SJSA1 (cell line): ENCODE measurements around the gene ANO1. TPM values are rescaled to one million over a fixed set of nuclear protein-coding genes. Genes with fewer than 3 reads are reported as not detected.

Experiments used
- DNase-seq, 2 experiments: peaks; one replicate each; pipeline ENCODE4 v3.0.0-alpha.2; 2015 to 2020; ENCODE audit warnings: low spot score in 2 of 2, low read depth in 1 of 2
- H3K27ac ChIP-seq: fragments of 250-450 bp; sonication (Bioruptor Pico); 2 replicates; pipeline ENCODE4 v1.5.1; 2020; ENCODE audit warnings: mild to moderate bottlenecking, moderate library complexity
- H3K27me3 ChIP-seq: fragments of 250-450 bp; sonication (Bioruptor Pico); replicated peaks from 2 replicates; pipeline ENCODE4 v1.5.1; 2020; ENCODE audit warnings: mild to moderate bottlenecking, moderate library complexity
- H3K36me3 ChIP-seq: fragments of 250-450 bp; sonication (Bioruptor Pico); 2 replicates; pipeline ENCODE4 v1.5.1; 2020; ENCODE audit warnings: mild to moderate bottlenecking
- H3K4me1 ChIP-seq: fragments of 250-450 bp; sonication (Bioruptor Pico); replicated peaks from 2 replicates; pipeline ENCODE4 v1.6.1; 2021; ENCODE audit warnings: mild to moderate bottlenecking
- H3K4me3 ChIP-seq: fragments of 250-450 bp; sonication (Bioruptor Pico); 2 replicates; pipeline ENCODE4 v1.5.1; 2020; ENCODE audit warnings: mild to moderate bottlenecking
- H3K9me3 ChIP-seq: fragments of 250-450 bp; sonication (Bioruptor Pico); replicated peaks from 2 replicates; pipeline ENCODE4 v1.5.1; 2020; ENCODE audit warnings: mild to moderate bottlenecking
- total RNA-seq: library from RNA; depleted of rRNA; stranded (reverse); fragments of >200 nt; shearing (Covaris generic); gene quantifications from 2 replicates; pipeline ENCODE4 v1.2.3, GENCODE V29; 2014

ANO1 gene
- total RNA-seq, 1 experiment from 2014 or later = 1.4 TPM

DNA sequence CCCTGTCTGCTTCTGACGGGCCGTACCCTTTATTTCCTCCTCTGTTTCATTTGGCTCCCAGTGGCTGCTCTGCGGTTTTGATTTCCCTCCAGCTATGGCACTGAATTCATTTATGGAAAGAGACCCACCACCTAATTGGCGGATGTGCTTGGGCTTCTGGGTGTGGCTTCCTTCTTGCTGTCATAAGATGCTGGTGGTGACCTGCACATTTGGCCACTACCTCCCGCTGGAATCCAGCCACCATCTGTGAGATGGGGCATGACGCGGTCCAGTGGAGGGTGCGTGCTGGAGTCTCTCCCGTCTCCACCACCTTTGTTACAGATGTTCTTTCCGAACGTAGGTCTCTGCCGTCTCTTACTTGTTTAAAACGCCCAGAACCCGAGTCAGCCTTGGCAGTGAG lies 77.3 kb downstream of the ANO1 start:
- Histone ChIP-seq H3K27ac (no peak overlapping the region), H3K36me3 (no peaks in the 10 kb centered on the region), H3K9me3 (no peaks in the 10 kb centered on the region; the same call in 1 of the 2 replicates), H3K4me3 (no peak overlapping the region), H3K4me1 (peaks cover 13% of the 10 kb centered on the region), H3K27me3 (peaks cover 53% of the 10 kb centered on the region)
- DNase-seq = no peak

DNA sequence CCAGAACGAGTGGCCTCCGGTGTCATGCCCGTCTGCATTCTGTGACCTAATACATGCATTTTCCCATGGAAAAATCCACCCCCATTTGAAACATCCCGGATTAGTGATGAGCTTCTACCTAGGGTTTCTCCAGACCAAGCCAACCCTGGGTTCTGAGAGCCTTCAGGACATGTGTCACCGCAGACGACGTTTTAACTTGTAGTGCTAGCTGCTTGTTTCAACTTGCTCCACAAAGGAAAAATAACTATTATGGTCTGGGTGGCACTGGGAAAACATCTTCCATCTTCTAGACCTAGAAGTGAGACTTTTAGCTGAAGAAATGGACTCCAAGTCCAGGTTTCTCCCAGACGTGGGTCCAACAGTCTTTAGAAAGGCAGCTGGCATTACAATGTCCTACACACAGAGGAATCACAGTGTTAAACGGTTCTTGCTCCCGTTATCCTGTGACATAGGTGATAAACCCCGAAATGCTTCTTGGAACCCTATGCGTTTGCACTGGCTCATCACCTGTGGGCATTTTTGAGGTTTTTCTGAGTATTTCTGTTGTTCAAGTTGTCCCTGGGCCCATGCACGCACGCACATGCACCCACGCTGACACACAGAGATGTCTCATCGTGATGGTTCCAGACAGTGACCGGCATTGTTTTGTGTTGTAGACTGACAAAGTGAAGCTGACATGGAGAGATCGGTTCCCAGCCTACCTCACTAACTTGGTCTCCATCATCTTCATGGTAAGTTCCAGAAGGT lies 78.3 kb downstream of the ANO1 start:
- Histone ChIP-seq H3K36me3 (no peaks in the 10 kb centered on the region), H3K27ac (no peak overlapping the region), H3K4me3 (no peak overlapping the region), H3K27me3 (peaks cover 50% of the 10 kb centered on the region), H3K4me1 (peaks cover 15% of the 10 kb centered on the region), H3K9me3 (no peaks in the 10 kb centered on the region; the same call in 1 of the 2 replicates)
- no peak for DNase-seq

DNA sequence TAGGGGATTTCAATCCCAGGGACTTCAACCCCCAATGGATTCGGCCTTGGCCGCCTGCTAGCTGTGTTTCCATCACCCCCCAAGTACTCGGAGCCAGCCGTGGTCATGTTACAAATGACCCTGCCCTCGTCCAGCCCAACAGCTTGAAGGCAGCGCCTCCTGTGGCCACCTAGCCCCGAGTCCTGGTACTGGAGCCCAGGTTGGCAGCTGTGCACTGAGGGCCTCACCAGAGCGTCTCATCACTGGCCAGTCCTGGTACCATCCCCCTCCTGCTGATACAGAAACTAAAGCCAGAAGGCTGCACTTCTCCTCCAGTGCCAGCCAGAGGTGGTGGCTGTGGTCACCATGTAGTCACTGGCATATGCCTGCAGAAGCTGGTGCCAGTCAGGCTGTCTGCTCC lies 80.1 kb downstream of the ANO1 start:
- Histone ChIP-seq H3K27ac (no peak overlapping the region), H3K4me3 (no peak overlapping the region), H3K4me1 (peaks cover 15% of the 10 kb centered on the region), H3K9me3 (no peaks in the 10 kb centered on the region; the same call in 1 of the 2 replicates), H3K27me3 (peaks cover 43% of the 10 kb centered on the region), H3K36me3 (no peaks in the 10 kb centered on the region)
- no peak for DNase-seq

DNA sequence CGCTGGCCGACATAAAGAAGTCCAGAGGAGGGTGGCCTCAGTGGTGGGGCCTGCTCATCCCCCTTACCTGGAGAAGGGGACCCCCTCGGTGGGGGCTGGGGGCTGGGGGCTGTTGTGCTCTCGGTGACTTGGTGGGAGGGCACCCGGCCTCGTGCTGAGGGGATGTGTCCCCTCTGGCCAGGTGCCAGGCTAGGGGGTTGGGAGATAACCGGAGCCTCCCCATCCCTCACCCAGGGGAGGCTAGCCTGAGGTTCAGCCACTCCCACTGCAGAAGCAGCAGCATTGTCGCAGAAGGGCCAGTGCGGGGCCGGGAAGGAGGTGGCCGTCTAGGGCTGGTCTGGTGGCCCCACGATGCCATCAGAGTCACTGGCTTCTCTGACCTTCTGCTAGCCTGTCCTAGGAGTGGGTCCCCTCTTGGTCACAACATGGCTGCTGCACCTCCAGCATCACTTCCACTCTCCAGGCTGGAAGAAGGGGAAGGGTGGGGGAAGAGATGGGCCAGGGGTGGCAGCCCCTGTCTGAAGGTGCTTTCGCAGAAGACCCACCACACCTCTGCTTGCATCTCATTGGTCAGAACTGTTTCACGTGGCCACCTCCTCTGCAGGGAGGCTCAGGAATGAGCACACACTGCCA lies 80.8 kb downstream of the ANO1 start:
- Histone ChIP-seq H3K27me3 (peaks cover 42% of the 10 kb centered on the region), H3K27ac (no peak overlapping the region), H3K4me3 (no peak overlapping the region), H3K9me3 (no peaks in the 10 kb centered on the region; the same call in 1 of the 2 replicates), H3K4me1 (peaks cover 15% of the 10 kb centered on the region), H3K36me3 (no peaks in the 10 kb centered on the region)
- no peak for DNase-seq

DNA sequence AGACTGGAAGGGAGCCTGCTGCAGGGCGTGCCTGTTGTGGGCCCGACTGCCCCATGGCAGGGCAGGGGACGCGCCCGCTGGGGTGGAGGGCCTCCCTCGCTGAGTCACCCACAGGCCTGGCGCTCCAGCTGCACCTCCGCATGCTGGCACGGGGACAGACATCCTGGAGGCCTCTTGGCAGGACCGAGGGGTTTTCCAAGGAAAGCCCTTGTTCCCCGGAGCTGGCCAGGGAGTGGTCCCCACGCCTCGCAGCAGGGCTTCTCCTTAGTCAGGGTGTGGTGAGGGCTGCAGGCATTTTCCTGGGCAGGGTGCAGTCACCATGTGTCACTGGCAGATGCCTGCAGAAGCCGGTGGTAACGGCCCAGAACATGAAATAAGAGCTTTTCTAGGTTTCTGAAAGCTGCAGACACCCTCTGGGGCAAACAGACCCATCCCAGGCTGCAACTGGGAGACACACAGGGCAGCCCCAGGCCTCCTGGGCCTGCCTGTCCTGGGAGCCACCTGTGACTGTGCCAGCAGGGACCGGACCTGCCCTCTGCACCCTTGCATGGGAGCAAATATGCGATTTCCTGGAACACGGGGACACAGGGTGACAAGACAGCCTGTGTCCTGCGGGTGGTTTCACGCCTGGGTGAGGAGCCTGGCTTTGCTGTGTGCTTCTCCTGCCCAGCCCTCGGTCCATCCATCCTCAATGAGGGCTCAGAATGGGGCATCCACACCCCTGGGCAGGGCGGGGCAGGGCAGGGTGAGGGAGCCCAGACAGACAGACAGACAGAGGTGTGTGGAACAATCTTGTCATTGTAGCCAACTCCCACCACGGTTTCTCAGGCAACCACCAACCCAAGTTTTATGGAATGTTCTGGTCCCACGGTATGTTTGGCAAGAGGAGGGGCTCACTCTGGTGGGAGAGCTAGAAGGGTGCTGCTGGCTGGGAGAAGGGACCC lies 81.8 kb downstream of the ANO1 start:
- Histone ChIP-seq H3K27ac (no peak overlapping the region), H3K27me3 (peaks cover 46% of the 10 kb centered on the region), H3K9me3 (no peaks in the 10 kb centered on the region; the same call in 1 of the 2 replicates), H3K36me3 (no peaks in the 10 kb centered on the region), H3K4me1 (peaks cover 15% of the 10 kb centered on the region), H3K4me3 (no peak overlapping the region)
- DNase-seq = peak; percentile 69 to 91

DNA sequence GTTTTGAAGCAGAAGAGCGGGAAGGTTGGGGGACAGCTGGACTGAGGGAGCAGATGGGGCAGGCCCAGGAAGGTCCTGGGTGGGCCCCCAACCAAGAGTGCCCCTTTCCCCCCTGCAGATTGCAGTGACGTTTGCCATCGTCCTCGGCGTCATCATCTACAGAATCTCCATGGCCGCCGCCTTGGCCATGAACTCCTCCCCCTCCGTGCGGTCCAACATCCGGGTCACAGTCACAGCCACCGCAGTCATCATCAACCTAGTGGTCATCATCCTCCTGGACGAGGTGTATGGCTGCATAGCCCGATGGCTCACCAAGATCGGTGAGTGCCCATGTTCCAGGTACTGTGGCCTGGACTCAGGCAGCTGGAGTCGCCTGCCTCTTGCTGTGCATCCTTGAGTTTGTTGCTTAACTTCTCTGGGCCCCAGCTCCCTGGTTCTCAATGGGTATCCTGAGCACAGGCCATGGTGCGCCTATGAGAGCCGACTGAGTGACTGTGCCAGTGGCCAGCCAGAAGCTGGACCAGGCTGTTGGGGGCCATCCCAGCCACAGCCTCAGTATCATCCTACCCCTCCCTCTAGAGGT lies 83.0 kb downstream of the ANO1 start:
- no peaks in the 10 kb centered on the region; the same call in 1 of the 2 replicates for H3K9me3 ChIP-seq
- peaks cover 46% of the 10 kb centered on the region for H3K27me3 ChIP-seq
- no peak overlapping the region for H3K27ac ChIP-seq
- no peaks in the 10 kb centered on the region for H3K36me3 ChIP-seq
- no peak overlapping the region for H3K4me3 ChIP-seq
- no peak for DNase-seq
- H3K4me1 ChIP-seq = peaks cover 15% of the 10 kb centered on the region

DNA sequence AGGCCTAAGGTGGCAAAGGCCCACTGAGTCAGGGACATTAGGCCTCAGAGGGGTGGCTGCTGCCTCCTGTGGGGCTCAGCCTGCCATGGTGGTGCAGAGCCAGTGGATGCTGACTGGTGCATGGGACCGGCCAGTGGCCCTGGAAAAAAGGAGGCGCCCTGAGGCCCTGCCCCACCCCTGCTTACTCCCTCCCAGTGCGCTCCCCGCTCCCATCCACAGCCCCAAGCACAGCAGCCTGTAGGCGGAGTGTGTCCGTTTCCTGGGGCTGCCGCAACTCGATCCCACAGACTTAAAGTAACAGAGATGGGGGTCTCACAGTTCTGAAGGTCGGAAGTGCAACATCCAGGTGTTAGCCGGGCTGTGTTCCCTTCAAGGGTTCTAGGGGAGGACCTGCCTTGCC lies 86.6 kb downstream of the ANO1 start:
- Histone ChIP-seq H3K27me3 (peaks cover 70% of the 10 kb centered on the region), H3K4me3 (no peak overlapping the region), H3K9me3 (no peaks in the 10 kb centered on the region)

DNA sequence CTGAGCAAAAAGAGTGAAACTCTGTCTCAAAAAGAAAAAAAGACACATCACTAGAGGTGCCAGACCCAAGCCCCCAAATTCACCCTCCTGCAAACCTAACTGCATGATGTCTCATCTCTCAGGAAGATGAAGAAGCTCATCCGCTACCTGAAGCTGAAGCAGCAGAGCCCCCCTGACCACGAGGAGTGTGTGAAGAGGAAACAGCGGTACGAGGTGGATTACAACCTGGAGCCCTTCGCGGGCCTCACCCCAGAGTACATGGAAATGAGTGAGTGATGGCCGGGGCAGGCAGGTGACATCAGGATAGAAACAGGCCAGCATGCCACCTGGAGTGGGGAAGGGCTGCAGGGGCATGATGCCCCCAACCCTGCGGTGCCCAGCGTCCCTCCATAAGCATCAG lies 89.0 kb downstream of the ANO1 start:
- H3K27me3 ChIP-seq = peaks cover 85% of the 10 kb centered on the region
- no peaks in the 10 kb centered on the region for H3K36me3 ChIP-seq
- no peak overlapping the region for H3K27ac ChIP-seq
- no peaks in the 10 kb centered on the region for H3K4me1 ChIP-seq
- H3K4me3 ChIP-seq = no peak overlapping the region
- no peaks in the 10 kb centered on the region for H3K9me3 ChIP-seq
- no peak for DNase-seq

More for the DNA sequence above, 86.6 kb downstream of the ANO1 start:
- DNase-seq = no peak
- no peaks in the 10 kb centered on the region for H3K36me3 ChIP-seq
- no peak overlapping the region for H3K27ac ChIP-seq
- H3K4me1 ChIP-seq = peaks cover 9% of the 10 kb centered on the region

DNA sequence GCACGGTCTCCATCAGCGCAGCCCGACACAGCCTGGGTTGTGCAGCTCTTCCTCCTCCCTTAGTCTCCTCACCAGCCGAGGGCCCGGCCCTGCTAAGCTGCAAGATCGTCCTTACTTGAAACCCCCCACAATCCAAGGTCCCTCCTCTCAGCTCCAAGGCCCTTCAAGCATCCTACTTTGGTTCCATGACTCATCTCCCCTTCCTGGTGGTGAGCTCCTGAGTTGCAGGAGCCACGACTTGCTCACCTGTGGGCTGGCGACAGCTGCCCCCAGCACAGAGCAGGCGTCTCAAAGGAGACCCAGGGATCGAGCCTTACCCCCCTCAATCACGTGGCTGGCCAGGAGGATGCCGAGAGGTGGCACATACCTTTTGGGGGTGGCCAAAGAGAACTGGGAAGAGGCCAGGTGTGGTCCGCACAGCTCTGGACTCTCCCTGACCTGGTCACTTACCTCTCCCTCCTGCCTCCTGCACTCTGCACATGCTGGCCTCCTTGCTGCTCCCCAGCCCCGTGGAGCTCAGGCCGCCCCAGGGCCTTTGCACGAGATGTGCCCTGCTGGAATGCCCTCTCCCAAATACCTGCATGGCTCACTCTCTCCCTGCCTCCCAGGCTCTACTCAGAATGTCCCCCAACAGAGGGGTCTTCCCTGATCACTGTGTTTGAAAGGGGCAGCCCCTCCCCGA lies 89.7 kb downstream of the ANO1 start:
- no peak overlapping the region for H3K4me3 ChIP-seq
- no peaks in the 10 kb centered on the region for H3K4me1 ChIP-seq
- no peaks in the 10 kb centered on the region for H3K9me3 ChIP-seq
- no peak for DNase-seq
- H3K36me3 ChIP-seq = no peaks in the 10 kb centered on the region
- H3K27me3 ChIP-seq = peaks cover 87% of the 10 kb centered on the region
- H3K27ac ChIP-seq = no peak overlapping the region

DNA sequence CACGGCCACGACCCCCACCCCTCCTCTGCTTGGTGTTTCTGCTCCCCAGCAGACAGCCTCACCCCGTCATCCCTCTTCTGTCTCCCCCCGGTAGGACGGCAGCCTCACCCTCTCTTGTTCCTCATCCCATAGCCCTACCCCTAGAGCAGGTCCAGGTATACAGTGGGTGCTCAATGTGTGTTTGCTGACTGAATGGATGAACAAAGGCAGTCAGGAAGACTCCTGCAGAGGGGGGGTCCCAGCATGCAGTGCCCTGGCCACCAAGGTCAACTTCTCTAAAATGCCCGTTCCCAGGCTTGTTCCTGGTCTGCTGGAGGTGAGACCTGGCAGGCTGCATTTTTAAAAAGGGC lies 90.3 kb downstream of the ANO1 start:
- no peak overlapping the region for H3K4me3 ChIP-seq
- H3K27ac ChIP-seq = no peak overlapping the region
- H3K9me3 ChIP-seq = no peaks in the 10 kb centered on the region
- H3K4me1 ChIP-seq = no peaks in the 10 kb centered on the region
- H3K27me3 ChIP-seq = peaks cover 81% of the 10 kb centered on the region
- no peak for DNase-seq
- no peaks in the 10 kb centered on the region for H3K36me3 ChIP-seq

DNA sequence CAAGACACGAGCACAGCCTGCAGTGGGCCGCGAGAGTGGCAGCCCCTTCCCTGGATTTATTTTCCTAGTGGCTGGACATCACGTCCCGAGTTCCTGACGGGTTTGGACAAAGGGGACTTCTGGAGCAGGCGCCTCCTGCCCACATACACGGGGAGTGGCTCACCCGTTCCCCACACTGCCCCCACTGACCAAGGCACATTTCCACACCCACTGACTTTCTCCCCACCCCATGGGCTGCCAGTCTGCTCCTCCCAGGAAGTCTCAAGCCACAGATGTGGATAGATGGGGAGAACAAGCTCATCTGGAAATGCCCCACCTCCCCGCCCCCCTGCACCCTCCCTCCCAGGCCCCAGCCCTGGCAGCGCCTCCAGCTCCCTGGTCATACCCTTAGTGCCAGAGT lies 91.0 kb downstream of the ANO1 start:
- DNase-seq = no peak
- H3K27me3 ChIP-seq = peaks cover 75% of the 10 kb centered on the region
- H3K36me3 ChIP-seq = no peaks in the 10 kb centered on the region
- no peak overlapping the region for H3K27ac ChIP-seq
- no peaks in the 10 kb centered on the region for H3K4me1 ChIP-seq
- H3K4me3 ChIP-seq = no peak overlapping the region
- no peaks in the 10 kb centered on the region for H3K9me3 ChIP-seq

DNA sequence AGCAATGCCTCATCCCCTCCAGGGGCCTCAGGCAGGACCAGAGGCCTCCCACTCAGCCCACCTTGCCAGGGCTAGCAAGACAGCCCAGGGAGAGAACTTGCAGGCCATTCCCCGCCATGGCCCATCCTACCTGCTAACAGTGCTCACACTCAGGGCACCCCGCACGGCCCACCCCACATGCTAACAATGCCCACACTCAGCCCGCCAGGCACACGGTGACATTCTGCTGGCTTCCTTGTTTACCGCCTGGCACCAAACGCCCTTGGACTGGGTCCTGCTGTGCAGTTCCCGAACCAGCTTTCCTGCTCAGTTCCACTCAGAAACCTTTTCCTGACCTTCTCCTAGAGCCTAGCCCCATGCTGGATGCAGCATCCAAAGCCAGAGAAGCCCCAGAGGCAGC lies 91.5 kb downstream of the ANO1 start:
- peaks cover 70% of the 10 kb centered on the region for H3K27me3 ChIP-seq
- H3K4me1 ChIP-seq = no peaks in the 10 kb centered on the region
- DNase-seq = no peak
- H3K9me3 ChIP-seq = no peaks in the 10 kb centered on the region
- no peaks in the 10 kb centered on the region for H3K36me3 ChIP-seq
- no peak overlapping the region for H3K27ac ChIP-seq
- H3K4me3 ChIP-seq = no peak overlapping the region

DNA sequence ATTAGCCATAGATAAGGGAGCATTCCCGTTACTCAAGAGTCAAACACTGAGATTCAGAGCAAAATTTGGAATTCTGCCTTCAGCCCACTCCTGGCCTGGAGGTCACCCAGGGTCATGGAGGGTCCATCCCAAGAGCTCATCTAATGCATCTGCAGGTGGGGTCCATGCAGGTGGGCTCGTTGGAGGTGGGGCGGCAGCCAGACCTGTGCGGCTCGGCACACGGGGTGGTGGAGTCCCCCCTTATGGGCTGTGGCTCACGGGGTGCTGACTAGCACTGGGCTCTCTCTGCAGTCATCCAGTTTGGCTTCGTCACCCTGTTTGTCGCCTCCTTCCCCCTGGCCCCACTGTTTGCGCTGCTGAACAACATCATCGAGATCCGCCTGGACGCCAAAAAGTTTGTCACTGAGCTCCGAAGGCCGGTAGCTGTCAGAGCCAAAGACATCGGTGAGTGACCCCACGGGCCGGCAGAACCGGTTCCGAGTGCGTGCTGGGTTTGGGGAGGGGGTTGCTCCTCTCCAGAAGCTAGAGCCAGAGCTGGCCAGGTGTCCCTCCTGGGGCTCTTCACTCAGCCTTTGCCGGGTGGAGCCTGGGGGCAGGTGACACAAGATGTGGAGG lies 92.6 kb downstream of the ANO1 start:
- Histone ChIP-seq H3K9me3 (no peaks in the 10 kb centered on the region), H3K36me3 (no peaks in the 10 kb centered on the region), H3K4me3 (no peak overlapping the region), H3K27ac (no peak overlapping the region), H3K4me1 (no peaks in the 10 kb centered on the region), H3K27me3 (peaks cover 60% of the 10 kb centered on the region)
- no peak for DNase-seq
